Stomach smooth muscle (tissue), 2 donors: ENCODE measurements around the gene ENG.

Experiments used
- H3K27ac ChIP-seq: one replicate; pipeline ENCODE4 v1.7.0; 2013; ENCODE audit warnings: mild to moderate bottlenecking, low read length, inconsistent platforms
- H3K27me3 ChIP-seq, 2 donors: one replicate each; pipeline ENCODE4 v1.7.0; 2013; ENCODE audit warnings: low read length in 2 of 2; ENCODE audit not compliant: insufficient read depth in 2 of 2, control insufficient read depth in 1 of 2
- H3K36me3 ChIP-seq, 2 donors: one replicate each; pipeline ENCODE4 v1.7.0; 2013; ENCODE audit warnings: low read length in 2 of 2; ENCODE audit not compliant: control insufficient read depth in 2 of 2, insufficient read depth in 2 of 2
- H3K4me1 ChIP-seq: one replicate; pipeline ENCODE4 v1.7.0; 2013; ENCODE audit warnings: low read length; ENCODE audit not compliant: control insufficient read depth, insufficient read depth
- H3K4me3 ChIP-seq, 2 donors: one replicate each; pipeline ENCODE4 v1.7.0; 2013; ENCODE audit warnings: low read length in 2 of 2
- H3K9ac ChIP-seq, 2 donors: one replicate each; pipeline ENCODE4 v1.7.0; 2013; ENCODE audit warnings: low read length in 2 of 2, mild to moderate bottlenecking in 1 of 2
- H3K9me3 ChIP-seq, 2 donors: one replicate each; pipeline ENCODE4 v1.7.0; 2013; ENCODE audit warnings: low read length in 2 of 2; ENCODE audit not compliant: control insufficient read depth in 2 of 2
- donor health status: healthy.
- donor health status: Pancreatic carcinoma.

Gene ENG

GRCh38 chr9:127862075-127863011 is 7.9 kb upstream of the ENG start:
- Histone ChIP-seq H3K4me3 (no peak overlapping the region), H3K27me3 (no peaks in the 10 kb centered on the region), H3K9ac (no peak overlapping the region), H3K4me1 (peaks cover 22% of the 10 kb centered on the region), H3K36me3 (peaks cover 0 to under 1% of the 10 kb centered on the region in 2 donors), H3K27ac (peak overlapping the region; percentile 18), H3K9me3 (no peaks in the 10 kb centered on the region)

GRCh38 chr9:127860779-127861178 is 6.3 kb upstream of the ENG start:
- Histone ChIP-seq H3K27me3 (no peaks in the 10 kb centered on the region), H3K9me3 (no peaks in the 10 kb centered on the region), H3K27ac (no peak overlapping the region), H3K9ac (no peak overlapping the region), H3K4me3 (no peak overlapping the region), H3K4me1 (peaks cover 24% of the 10 kb centered on the region), H3K36me3 (no peaks in the 10 kb centered on the region)

- Histone ChIP-seq H3K9ac (no peak overlapping the region), H3K9me3 (no peaks in the 10 kb centered on the region), H3K4me3 (no peak overlapping the region), H3K27ac (no peak overlapping the region), H3K36me3 (no peaks in the 10 kb centered on the region), H3K27me3 (no peaks in the 10 kb centered on the region), H3K4me1 (peaks cover 24% of the 10 kb centered on the region)
Observed at GRCh38 chr9:127860260-127860659, 5.8 kb upstream of the ENG start.

- Histone ChIP-seq H3K9ac (no peak overlapping the region), H3K27me3 (no peaks in the 10 kb centered on the region), H3K9me3 (no peaks in the 10 kb centered on the region), H3K27ac (no peak overlapping the region), H3K36me3 (no peaks in the 10 kb centered on the region), H3K4me1 (peaks cover 32% of the 10 kb centered on the region), H3K4me3 (no peak overlapping the region)
Observed at GRCh38 chr9:127858041-127858512, 3.6 kb upstream of the ENG start.

- Histone ChIP-seq H3K36me3 (no peaks in the 10 kb centered on the region), H3K4me1 (peaks cover 29% of the 10 kb centered on the region), H3K27ac (no peak overlapping the region), H3K9ac (no peak overlapping the region), H3K4me3 (no peak overlapping the region), H3K9me3 (no peaks in the 10 kb centered on the region), H3K27me3 (no peaks in the 10 kb centered on the region)
Observed at GRCh38 chr9:127857278-127857677, 2.8 kb upstream of the ENG start.

GRCh38 chr9:127856729-127857116 is 2.3 kb upstream of the ENG start:
- Histone ChIP-seq H3K9me3 (no peaks in the 10 kb centered on the region), H3K36me3 (no peaks in the 10 kb centered on the region), H3K4me1 (peaks cover 23% of the 10 kb centered on the region), H3K27me3 (no peaks in the 10 kb centered on the region), H3K4me3 (no peak overlapping the region), H3K27ac (no peak overlapping the region), H3K9ac (no peak overlapping the region)

GRCh38 chr9:127856094-127856728 is 1.8 kb upstream of the ENG start:
- Histone ChIP-seq H3K9me3 (no peaks in the 10 kb centered on the region), H3K27me3 (no peaks in the 10 kb centered on the region), H3K4me1 (peaks cover 19% of the 10 kb centered on the region), H3K27ac (no peak overlapping the region), H3K36me3 (no peaks in the 10 kb centered on the region), H3K4me3 (no peak overlapping the region), H3K9ac (no peak overlapping the region)

- no peak overlapping the region for H3K9ac ChIP-seq
- H3K4me3 ChIP-seq = no peak overlapping the region
- no peaks in the 10 kb centered on the region for H3K27me3 ChIP-seq
- H3K4me1 ChIP-seq = peaks cover 19% of the 10 kb centered on the region
- H3K36me3 ChIP-seq = no peaks in the 10 kb centered on the region
- H3K9me3 ChIP-seq = no peaks in the 10 kb centered on the region
- H3K27ac ChIP-seq = no peak overlapping the region
Observed at GRCh38 chr9:127855522-127855921, 1.1 kb upstream of the ENG start.

GRCh38 chr9:127854960-127855359 is 502 bp upstream of the ENG start:
- H3K36me3 ChIP-seq = no peaks in the 10 kb centered on the region
- H3K4me3 ChIP-seq = peak overlapping the region; percentile 19 to 40
- H3K9me3 ChIP-seq = no peaks in the 10 kb centered on the region
- no peaks in the 10 kb centered on the region for H3K27me3 ChIP-seq
- H3K9ac ChIP-seq = no peak overlapping the region
- H3K4me1 ChIP-seq = peaks cover 19% of the 10 kb centered on the region
- no peak overlapping the region for H3K27ac ChIP-seq

- Histone ChIP-seq H3K4me3 (peak overlapping the region; percentile 60 to 76), H3K9ac (peak overlapping the region; percentile 59 to 60)
Observed at GRCh38 chr9:127853312-127854183, 910 bp downstream of the ENG start.

More at GRCh38 chr9:127853312-127854183, 910 bp downstream of the ENG start:
- Histone ChIP-seq H3K36me3 (no peaks in the 10 kb centered on the region), H3K4me1 (peaks cover 16% of the 10 kb centered on the region), H3K9me3 (peaks cover 0 to 8% of the 10 kb centered on the region in 2 donors), H3K27ac (no peak overlapping the region), H3K27me3 (no peaks in the 10 kb centered on the region)
